ENCODE data around the gene TP53TG5.

DNA sequence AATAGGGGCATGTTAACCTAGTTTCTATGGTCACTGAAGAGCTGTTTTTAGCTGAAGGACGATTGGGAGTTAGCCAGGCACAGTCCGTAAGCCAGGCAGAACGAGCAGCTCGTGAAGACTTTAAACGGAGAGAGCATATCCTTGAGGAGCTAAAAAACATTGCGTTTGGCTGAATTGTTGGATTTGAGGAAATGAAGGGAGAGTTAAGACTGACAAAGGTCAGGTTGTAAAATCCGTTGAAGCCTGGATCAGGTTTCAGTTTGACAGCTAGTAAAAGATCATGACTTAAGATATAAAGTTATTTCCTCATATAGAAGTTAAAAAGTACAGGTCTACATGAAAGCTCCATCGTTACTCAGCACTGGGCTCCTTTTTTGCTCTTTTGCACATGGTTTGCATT, 32.8 kb upstream of the TP53TG5 start:
- no peak for TF ChIP-seq EZH2phosphoT487 (IDR thresholded peaks at IDR 0.05; ENCODE audit: low read depth)
- TF ChIP-seq CTCF (IDR thresholded peaks at IDR 0.05; ENCODE audit: low read depth, low read length): no peak
